Erythroblast (primary cell): ENCODE data around the gene AFM.

Experiments used
- GATA1 ChIP-seq: IDR thresholded peaks from 2 replicates; pipeline ENCODE4 v1.6.1; 2011; ENCODE audit warnings: low read depth, mild to moderate bottlenecking, control low read depth, low read length, moderate library complexity
- POLR2A ChIP-seq: IDR thresholded peaks from 2 replicates; pipeline ENCODE4 v1.6.1; 2011; ENCODE audit warnings: mild to moderate bottlenecking, low read length

- TF ChIP-seq POLR2A = no peak
- TF ChIP-seq GATA1 = no peak
Observed at GRCh38 chr4:73432169-73433000, 49.2 kb upstream of the AFM start.
